ENCODE measurements around the gene F13A1.

DNA sequence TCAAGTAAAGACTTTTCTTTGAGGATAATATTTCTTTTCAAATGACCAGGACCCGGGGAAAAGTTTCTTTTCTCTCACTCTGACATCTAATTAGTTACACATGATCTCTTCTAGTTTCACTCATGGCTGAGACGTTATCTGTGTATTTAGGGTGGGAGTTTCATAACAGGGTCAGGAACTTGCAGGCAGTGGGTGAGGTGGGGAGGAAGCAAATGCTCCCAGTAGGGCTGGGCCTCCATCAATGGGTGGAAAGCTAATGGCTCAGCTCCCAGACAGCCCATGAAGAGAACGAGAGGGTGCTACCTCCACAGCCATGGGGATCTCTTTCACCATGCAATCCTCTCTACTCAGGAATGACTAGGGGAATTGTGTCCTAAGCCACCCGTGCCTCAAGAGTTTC is 119.3 kb downstream of the F13A1 start:
- TF ChIP-seq GATA2 (IDR thresholded peaks at IDR 0.05; ENCODE audit: low read depth, low read length) (no peak), GATA3 (IDR thresholded peaks at IDR 0.05; ENCODE audit: low read depth, low read length) (no peak)

Data from SH-SY5Y (cell line).